RWPE1 (cell line): Measurements from ENCODE around the gene ZNF777.
"Not testable (repeated sequence)": the region's sequence is repeated elsewhere in the genome, so short reads cannot be mapped to it uniquely, and the experiment has no call there.

Source experiments
- CTCF ChIA-PET: fragments of 350-600 bp; sonication (Branson Sonifier 250); formaldehyde crosslinking; extraction: SDS; loops from one replicate; lab custom pipeline; 2021; lab: Yijun Ruan, JAX
- POLR2A ChIA-PET: fragments of 400-600 bp; formaldehyde crosslinking; extraction: SDS; loops from one replicate; lab custom pipeline; 2020; ENCODE audit warnings: antibody characterized with exemption; ENCODE audit not compliant: low non-redundant PET; lab: Yijun Ruan, JAX
- DNase-seq: peaks from one replicate; pipeline ENCODE4 v3.0.0; 2012; ENCODE audit warnings: low spot score
- H3K27ac ChIP-seq: fragments of 450-650 bp; 2 replicates; pipeline ENCODE4 v1.5.1; 2017
- TF ChIP-seq, protein P1 (sequence below): fragments of 450-650 bp; conservative IDR thresholded peaks from 2 replicates; pipeline ENCODE4 v1.5.1; 2017; ENCODE audit warnings: low read depth, mild to moderate bottlenecking

The ZNF777 gene

GRCh38 chr7:149494738-149495368, 34.0 kb upstream of the ZNF777 start:
- CTCF ChIA-PET: interaction anchor here (0.7 kb wide), 1 partner anchor 209 kb away, joined by 5 read pairs; no protein-coding TSS in a partner anchor
- TF ChIP-seq, protein P1, sequence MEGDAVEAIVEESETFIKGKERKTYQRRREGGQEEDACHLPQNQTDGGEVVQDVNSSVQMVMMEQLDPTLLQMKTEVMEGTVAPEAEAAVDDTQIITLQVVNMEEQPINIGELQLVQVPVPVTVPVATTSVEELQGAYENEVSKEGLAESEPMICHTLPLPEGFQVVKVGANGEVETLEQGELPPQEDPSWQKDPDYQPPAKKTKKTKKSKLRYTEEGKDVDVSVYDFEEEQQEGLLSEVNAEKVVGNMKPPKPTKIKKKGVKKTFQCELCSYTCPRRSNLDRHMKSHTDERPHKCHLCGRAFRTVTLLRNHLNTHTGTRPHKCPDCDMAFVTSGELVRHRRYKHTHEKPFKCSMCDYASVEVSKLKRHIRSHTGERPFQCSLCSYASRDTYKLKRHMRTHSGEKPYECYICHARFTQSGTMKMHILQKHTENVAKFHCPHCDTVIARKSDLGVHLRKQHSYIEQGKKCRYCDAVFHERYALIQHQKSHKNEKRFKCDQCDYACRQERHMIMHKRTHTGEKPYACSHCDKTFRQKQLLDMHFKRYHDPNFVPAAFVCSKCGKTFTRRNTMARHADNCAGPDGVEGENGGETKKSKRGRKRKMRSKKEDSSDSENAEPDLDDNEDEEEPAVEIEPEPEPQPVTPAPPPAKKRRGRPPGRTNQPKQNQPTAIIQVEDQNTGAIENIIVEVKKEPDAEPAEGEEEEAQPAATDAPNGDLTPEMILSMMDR: no peak
- no peak for DNase-seq
- POLR2A ChIA-PET: no interaction called here
- no peak overlapping the region for H3K27ac ChIP-seq

- H3K27ac ChIP-seq, CTCF ChIA-PET, DNase-seq, POLR2A ChIA-PET: not testable (repeated sequence)
Observed at GRCh38 chr7:149493975-149494374, 33.1 kb upstream of the ZNF777 start.

DNA sequence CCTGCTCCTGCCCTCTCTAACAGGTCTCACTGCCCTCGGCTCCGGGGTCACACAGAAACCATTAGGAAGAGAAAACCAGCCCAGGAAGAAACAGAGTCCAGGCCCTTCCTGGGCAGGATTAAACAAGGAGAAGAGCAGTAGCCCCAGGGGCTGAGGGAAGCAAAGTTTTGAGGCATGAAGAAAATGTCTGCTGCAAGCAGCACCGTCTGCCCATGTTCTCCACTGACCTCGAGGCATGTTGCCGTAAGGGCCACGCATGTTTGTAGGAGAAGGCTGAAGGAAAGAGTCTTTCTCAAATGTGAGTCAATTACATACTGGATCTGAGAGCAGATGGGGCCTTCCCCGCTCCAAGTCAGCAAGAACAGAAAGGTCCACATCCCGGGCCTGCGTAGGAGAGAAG, 32.5 kb upstream of the ZNF777 start:
- TF ChIP-seq, protein P1: no peak
- H3K27ac ChIP-seq: no peak overlapping the region
- ChIA-PET POLR2A (no interaction called here), CTCF (no interaction called here)
- DNase-seq: no peak

DNA sequence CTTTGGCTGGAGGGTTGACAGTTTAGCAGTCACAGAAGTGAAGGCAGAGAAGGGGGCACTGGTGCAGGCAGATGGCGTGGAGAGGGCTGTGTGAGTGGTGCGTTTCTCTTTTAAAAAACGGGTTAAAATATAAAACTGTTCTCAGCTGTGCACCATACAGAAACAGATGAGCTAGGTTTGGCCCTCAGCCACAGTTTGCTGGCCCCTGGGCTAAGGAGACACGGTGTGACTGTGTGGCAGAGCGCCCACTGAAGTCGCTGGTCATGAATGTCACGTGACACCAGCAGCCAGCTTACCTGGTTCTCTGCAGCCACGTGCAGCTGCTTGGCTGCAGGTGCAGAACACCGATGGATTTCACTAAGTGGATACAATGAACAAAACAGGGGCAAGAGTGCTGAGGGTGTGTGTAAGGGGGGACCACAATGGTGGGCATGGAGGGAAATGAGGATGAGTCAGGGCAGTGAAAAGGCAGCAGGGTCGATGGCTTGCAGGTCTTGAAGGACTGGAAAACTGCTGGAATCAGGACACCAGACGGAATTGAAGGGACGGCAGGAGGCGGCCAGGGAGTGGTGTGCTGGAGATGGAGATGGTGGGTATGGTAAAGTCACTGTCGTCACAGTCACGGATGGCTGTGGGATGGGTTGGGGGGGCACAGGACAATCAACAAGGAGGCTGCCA, 29.4 kb upstream of the ZNF777 start:
- CTCF ChIA-PET: no interaction called here
- POLR2A ChIA-PET: no interaction called here
- no peak for DNase-seq
- TF ChIP-seq, protein P1: no peak
- H3K27ac ChIP-seq: no peak overlapping the region

- DNase-seq: no peak
- TF ChIP-seq, protein P1: 0 out of 2 replicates have a peak, but pooled peaks have one; percentile 13
- H3K27ac ChIP-seq: no peak overlapping the region
- ChIA-PET CTCF (no interaction called here), POLR2A (no interaction called here)
Observed at GRCh38 chr7:149489391-149490024, 28.6 kb upstream of the ZNF777 start.

GRCh38 chr7:149479568-149479967, 18.7 kb upstream of the ZNF777 start:
- POLR2A ChIA-PET: no interaction called here
- TF ChIP-seq, protein P1: no peak
- no peak for DNase-seq
- CTCF ChIA-PET: no interaction called here
- H3K27ac ChIP-seq: no peak overlapping the region

- TF ChIP-seq, protein P1: no peak
- H3K27ac ChIP-seq: no peak overlapping the region
- POLR2A ChIA-PET: no interaction called here
- DNase-seq: no peak
- CTCF ChIA-PET: no interaction called here
Observed at GRCh38 chr7:149478754-149479153, 17.9 kb upstream of the ZNF777 start.
